ENCODE data around the gene PXN.

The PXN gene

GRCh38 chr12:120214626-120215356, 50.7 kb downstream of the PXN start:
- no peak for TF ChIP-seq CTCF (IDR thresholded peaks at IDR 0.05)

DNA sequence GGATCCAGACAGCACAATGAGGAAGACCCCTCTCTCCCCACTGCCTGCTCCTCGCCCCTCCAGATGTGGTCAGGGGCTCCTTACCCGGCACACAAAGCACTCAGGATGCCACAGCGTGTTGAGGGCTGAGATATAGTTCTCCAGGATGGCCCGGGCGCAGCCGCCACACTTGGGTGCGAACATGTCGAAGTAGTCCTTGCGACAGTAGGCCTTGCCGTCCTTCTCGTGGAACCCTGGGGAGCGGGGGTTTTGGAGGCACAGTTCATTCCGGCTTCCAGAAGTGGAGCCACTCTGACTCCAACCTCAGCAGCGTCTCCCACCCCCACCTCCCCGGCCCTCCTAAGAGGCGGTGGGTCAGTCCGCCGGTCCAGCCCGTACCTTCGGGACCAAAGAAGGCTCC, 51.8 kb downstream of the PXN start:
- TF ChIP-seq CTCF (IDR thresholded peaks at IDR 0.05) = no peak

- TF ChIP-seq CTCF (IDR thresholded peaks at IDR 0.05) = no peak
Observed at GRCh38 chr12:120212301-120212700, 53.2 kb downstream of the PXN start.

GRCh38 chr12:120211904-120212283, 53.6 kb downstream of the PXN start:
- no peak for TF ChIP-seq CTCF (IDR thresholded peaks at IDR 0.05)

DNA sequence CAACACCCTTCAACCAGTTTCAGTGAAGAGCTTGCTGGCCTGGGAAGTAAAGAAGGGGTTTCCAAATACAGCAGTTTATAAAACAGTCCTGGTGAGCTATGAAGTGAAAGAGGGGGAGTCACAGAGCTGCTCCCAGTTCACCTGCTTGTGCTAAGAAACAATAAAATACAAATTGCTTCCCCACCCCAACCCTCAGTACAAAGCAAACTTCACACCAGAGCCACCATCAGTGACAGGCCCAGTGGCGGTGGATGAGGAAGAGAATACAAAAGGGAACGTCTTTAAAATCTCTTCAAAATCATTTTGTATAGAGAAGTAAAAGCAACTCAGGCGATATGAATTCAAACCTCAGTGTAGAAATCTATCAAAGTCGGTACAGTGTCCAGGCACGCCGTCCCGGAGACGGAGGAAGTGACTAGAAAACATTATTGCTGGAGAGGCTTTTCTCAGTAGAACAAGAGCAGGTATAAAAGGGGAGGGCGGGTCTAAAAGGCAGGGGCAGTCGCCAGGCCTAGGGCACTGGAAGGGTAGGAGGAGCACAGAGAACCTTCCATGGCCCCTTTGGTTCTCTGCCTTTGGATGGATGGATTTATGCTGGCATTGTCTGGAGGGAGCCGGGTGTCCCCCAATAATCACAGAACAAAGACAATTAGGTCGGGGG, 54.2 kb downstream of the PXN start:
- TF ChIP-seq CTCF (IDR thresholded peaks at IDR 0.05) = no peak

DNA sequence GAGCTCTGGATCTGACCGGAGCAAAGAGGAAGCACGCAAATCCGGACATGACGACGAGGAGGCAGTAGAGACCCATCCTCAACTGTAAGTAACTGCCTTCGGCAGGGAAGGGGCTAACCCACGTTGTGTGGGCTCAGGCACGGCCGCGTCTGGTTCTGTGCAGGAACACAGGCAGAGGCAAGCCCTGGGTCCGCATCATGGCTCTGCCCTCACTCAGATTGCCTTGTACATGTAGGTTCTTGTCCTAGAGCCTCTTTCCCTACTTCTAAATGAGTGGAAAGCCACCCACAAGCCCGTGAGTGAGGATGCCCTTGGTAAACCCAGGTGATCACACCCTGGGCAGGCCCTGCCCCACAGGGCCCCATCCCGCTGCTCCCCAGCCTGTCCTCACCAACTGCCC, 55.7 kb downstream of the PXN start:
- no peak for TF ChIP-seq CTCF (IDR thresholded peaks at IDR 0.05)

GRCh38 chr12:120207227-120207626, 58.3 kb downstream of the PXN start:
- no peak for TF ChIP-seq CTCF (IDR thresholded peaks at IDR 0.05)

Data from LNCAP (cell line).